Bronchial epithelial cell (primary cell): ENCODE results near the gene NEURL1B. TPM values are rescaled to one million over a fixed set of nuclear protein-coding genes. Genes with fewer than 3 reads are reported as not detected.

ENCODE experiments used
- DNase-seq: peaks from one replicate; pipeline ENCODE4 v3.0.0-alpha.2; 2010; ENCODE audit warnings: low read depth
- FAIRE-seq: peaks from 2 replicates; lab custom pipeline; 2011; peaks lifted over from hg19 to GRCh38; lab: Jason Lieb, UNC
- H3K27me3 ChIP-seq: 2 replicates; pipeline ENCODE4 v1.5.1; 2011; ENCODE audit warnings: low read length; ENCODE audit not compliant: control insufficient read depth, insufficient read depth
- H3K36me3 ChIP-seq: 2 replicates; pipeline ENCODE4 v1.5.1; 2011; ENCODE audit warnings: low read length; ENCODE audit not compliant: control insufficient read depth, insufficient read depth
- H3K4me3 ChIP-seq: 2 replicates; pipeline ENCODE4 v1.5.1; 2011; ENCODE audit warnings: mild to moderate bottlenecking, low read depth, low read length, control low read depth
- CTCF ChIP-seq: IDR thresholded peaks from 2 replicates; pipeline ENCODE4 v1.5.1; 2011; ENCODE audit warnings: mild to moderate bottlenecking, moderate library complexity, low read length, control low read depth, inconsistent platforms; ENCODE audit not compliant: insufficient read depth, severe bottlenecking
- total RNA-seq: library from RNA; depleted of rRNA; stranded (reverse); fragments of >200 nt; gene quantifications from 2 replicates; pipeline ENCODE4 v1.2.1, GENCODE V29; 2014

Gene NEURL1B
- total RNA-seq, 1 donor from 2014 or later: 4.7 TPM

GRCh38 chr5:172713113-172713808, 72.2 kb downstream of the NEURL1B start:
- DNase-seq (no peak), FAIRE-seq (no peak)
- no peaks in the 10 kb centered on the region for H3K27me3 ChIP-seq

GRCh38 chr5:172713809-172714490, 72.9 kb downstream of the NEURL1B start:
- no peak for TF ChIP-seq CTCF
- FAIRE-seq (no peak), DNase-seq (no peak)
- H3K4me3 ChIP-seq: no peak overlapping the region
- H3K36me3 ChIP-seq: no peaks in the 10 kb centered on the region
- no peaks in the 10 kb centered on the region for H3K27me3 ChIP-seq

More at GRCh38 chr5:172713113-172713808, 72.2 kb downstream of the NEURL1B start:
- Histone ChIP-seq H3K4me3 (no peak overlapping the region), H3K36me3 (no peaks in the 10 kb centered on the region)
- peak; percentile 85 for TF ChIP-seq CTCF

- Histone ChIP-seq H3K4me3 (no peak overlapping the region), H3K27me3 (no peaks in the 10 kb centered on the region), H3K36me3 (no peaks in the 10 kb centered on the region)
- peak; percentile 58 for DNase-seq
- TF ChIP-seq CTCF: peak; percentile 91
- no peak for FAIRE-seq
These were observed 73.7 kb downstream of the NEURL1B start for GRCh38 chr5:172714491-172715420.

- FAIRE-seq: no peak
These were observed 74.3 kb downstream of the NEURL1B start for GRCh38 chr5:172715421-172715780.

More at GRCh38 chr5:172715421-172715780, 74.3 kb downstream of the NEURL1B start:
- H3K36me3 ChIP-seq: no peaks in the 10 kb centered on the region
- H3K4me3 ChIP-seq: no peak overlapping the region
- DNase-seq: no peak
- TF ChIP-seq CTCF: no peak
- no peaks in the 10 kb centered on the region for H3K27me3 ChIP-seq
